ENCODE measurements around the gene HEXIM2.

The HEXIM2 gene

GRCh38 chr17:45115015-45115625 lies 46.6 kb upstream of the HEXIM2 start:
- Histone ChIP-seq H3K9me3 (no peaks in the 10 kb centered on the region), H3K4me1 (ENCODE audit: control insufficient read depth in 1 of 2, insufficient read depth in 1 of 2, low read depth in 1 of 2, low read length in 1 of 2) (no peaks in the 10 kb centered on the region), H3K27me3 (peaks cover 6% of the 10 kb centered on the region), H3K27ac (no peak overlapping the region), H3K36me3 (no peaks in the 10 kb centered on the region), H3K4me3 (ENCODE audit: low read depth in 1 of 2, low read length in 1 of 2) (no peak overlapping the region)
- TF ChIP-seq CTCF (IDR thresholded peaks at IDR 0.05), result no peak

- H3K27me3 ChIP-seq, result peaks cover 13% of the 10 kb centered on the region
- TF ChIP-seq CTCF (IDR thresholded peaks at IDR 0.05), result no peak
- no peaks in the 10 kb centered on the region for H3K36me3 ChIP-seq
- no peak overlapping the region for H3K27ac ChIP-seq
- no peaks in the 10 kb centered on the region for H3K9me3 ChIP-seq
- H3K4me1 ChIP-seq (ENCODE audit: control insufficient read depth in 1 of 2, insufficient read depth in 1 of 2, low read depth in 1 of 2, low read length in 1 of 2), result no peaks in the 10 kb centered on the region
- H3K4me3 ChIP-seq (ENCODE audit: low read depth in 1 of 2, low read length in 1 of 2), result no peak overlapping the region
Observed at GRCh38 chr17:45115871-45116270, 45.8 kb upstream of the HEXIM2 start.

- Histone ChIP-seq H3K9me3 (no peaks in the 10 kb centered on the region), H3K4me1 (ENCODE audit: control insufficient read depth in 1 of 2, insufficient read depth in 1 of 2, low read depth in 1 of 2, low read length in 1 of 2) (no peaks in the 10 kb centered on the region), H3K4me3 (ENCODE audit: low read depth in 1 of 2, low read length in 1 of 2) (no peak overlapping the region), H3K36me3 (no peaks in the 10 kb centered on the region), H3K27ac (no peak overlapping the region), H3K27me3 (peaks cover 20% of the 10 kb centered on the region)
- no peak for TF ChIP-seq CTCF (IDR thresholded peaks at IDR 0.05)
Observed at GRCh38 chr17:45116434-45117016, 45.1 kb upstream of the HEXIM2 start.

GRCh38 chr17:45117334-45117733 lies 44.3 kb upstream of the HEXIM2 start:
- no peaks in the 10 kb centered on the region for H3K36me3 ChIP-seq
- no peaks in the 10 kb centered on the region for H3K4me1 ChIP-seq (ENCODE audit: control insufficient read depth in 1 of 2, insufficient read depth in 1 of 2, low read depth in 1 of 2, low read length in 1 of 2)
- TF ChIP-seq CTCF (IDR thresholded peaks at IDR 0.05), result no peak
- H3K27me3 ChIP-seq, result peaks cover 28% of the 10 kb centered on the region
- H3K4me3 ChIP-seq (ENCODE audit: low read depth in 1 of 2, low read length in 1 of 2), result no peak overlapping the region
- H3K9me3 ChIP-seq, result no peaks in the 10 kb centered on the region
- no peak overlapping the region for H3K27ac ChIP-seq

GRCh38 chr17:45117848-45118646 lies 43.6 kb upstream of the HEXIM2 start:
- Histone ChIP-seq H3K27me3 (peaks cover 30% of the 10 kb centered on the region), H3K4me3 (ENCODE audit: low read depth in 1 of 2, low read length in 1 of 2) (no peak overlapping the region), H3K36me3 (no peaks in the 10 kb centered on the region), H3K9me3 (no peaks in the 10 kb centered on the region), H3K4me1 (ENCODE audit: control insufficient read depth in 1 of 2, insufficient read depth in 1 of 2, low read depth in 1 of 2, low read length in 1 of 2) (no peaks in the 10 kb centered on the region), H3K27ac (no peak overlapping the region)
- TF ChIP-seq CTCF (IDR thresholded peaks at IDR 0.05), result no peak
